RWPE1 (cell line): ENCODE measurements around the gene NSMCE3.

Experiments used
- CTCF ChIA-PET: fragments of 350-600 bp; sonication (Branson Sonifier 250); formaldehyde crosslinking; extraction: SDS; loops from one replicate; lab custom pipeline; 2021; lab: Yijun Ruan, JAX
- POLR2A ChIA-PET: fragments of 400-600 bp; formaldehyde crosslinking; extraction: SDS; loops from one replicate; lab custom pipeline; 2020; ENCODE audit warnings: antibody characterized with exemption; ENCODE audit not compliant: low non-redundant PET; lab: Yijun Ruan, JAX
- DNase-seq: peaks from one replicate; pipeline ENCODE4 v3.0.0; 2012; ENCODE audit warnings: low spot score
- H3K27ac ChIP-seq: fragments of 450-650 bp; 2 replicates; pipeline ENCODE4 v1.5.1; 2017
- TF ChIP-seq, protein P1 (sequence below): fragments of 450-650 bp; conservative IDR thresholded peaks from 2 replicates; pipeline ENCODE4 v1.5.1; 2017; ENCODE audit warnings: low read depth, mild to moderate bottlenecking

NSMCE3 gene

DNA sequence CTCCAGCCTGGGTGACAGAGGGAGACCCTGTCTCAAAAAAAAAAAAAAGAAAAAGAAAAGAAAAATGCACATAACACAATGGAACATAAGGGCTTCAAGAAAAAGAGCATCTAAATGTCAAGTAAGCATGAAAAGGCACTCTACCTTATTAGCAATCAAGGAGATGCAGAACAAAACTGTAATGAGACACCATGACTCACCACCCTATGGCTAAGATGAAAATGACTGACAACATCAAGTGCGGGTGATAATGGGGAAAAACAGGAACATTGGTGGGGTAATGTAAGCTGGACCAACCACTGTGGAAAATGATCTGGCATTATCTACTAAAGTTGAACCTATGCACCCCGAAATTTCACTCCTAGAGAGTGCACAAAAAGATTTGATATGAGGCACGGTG, 19.6 kb upstream of the NSMCE3 start:
- no peak overlapping the region for H3K27ac ChIP-seq
- CTCF ChIA-PET: no interaction called here
- POLR2A ChIA-PET: no interaction called here
- TF ChIP-seq, protein P1, sequence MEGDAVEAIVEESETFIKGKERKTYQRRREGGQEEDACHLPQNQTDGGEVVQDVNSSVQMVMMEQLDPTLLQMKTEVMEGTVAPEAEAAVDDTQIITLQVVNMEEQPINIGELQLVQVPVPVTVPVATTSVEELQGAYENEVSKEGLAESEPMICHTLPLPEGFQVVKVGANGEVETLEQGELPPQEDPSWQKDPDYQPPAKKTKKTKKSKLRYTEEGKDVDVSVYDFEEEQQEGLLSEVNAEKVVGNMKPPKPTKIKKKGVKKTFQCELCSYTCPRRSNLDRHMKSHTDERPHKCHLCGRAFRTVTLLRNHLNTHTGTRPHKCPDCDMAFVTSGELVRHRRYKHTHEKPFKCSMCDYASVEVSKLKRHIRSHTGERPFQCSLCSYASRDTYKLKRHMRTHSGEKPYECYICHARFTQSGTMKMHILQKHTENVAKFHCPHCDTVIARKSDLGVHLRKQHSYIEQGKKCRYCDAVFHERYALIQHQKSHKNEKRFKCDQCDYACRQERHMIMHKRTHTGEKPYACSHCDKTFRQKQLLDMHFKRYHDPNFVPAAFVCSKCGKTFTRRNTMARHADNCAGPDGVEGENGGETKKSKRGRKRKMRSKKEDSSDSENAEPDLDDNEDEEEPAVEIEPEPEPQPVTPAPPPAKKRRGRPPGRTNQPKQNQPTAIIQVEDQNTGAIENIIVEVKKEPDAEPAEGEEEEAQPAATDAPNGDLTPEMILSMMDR: no peak
- no peak for DNase-seq

DNA sequence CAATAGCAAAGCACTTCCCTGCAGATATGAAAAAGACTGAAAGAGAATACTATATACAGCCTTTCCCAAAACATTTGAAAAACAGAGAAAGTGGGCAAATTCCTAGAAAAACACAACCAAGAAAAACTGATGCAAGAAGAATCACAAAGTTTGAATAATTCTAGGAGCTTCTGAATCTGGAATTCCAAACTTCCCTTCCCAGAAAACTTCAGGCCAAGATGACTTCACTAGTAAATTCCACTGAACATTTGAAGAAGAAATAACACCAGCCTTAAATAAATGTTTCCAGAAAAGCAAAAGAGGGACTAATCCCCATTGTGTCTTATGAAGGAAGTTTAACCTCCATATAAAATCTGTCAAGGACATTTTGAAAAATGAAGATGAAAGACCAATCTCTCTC, 15.8 kb upstream of the NSMCE3 start:
- POLR2A ChIA-PET: interaction anchor here (0.6 kb wide), 1 partner anchor 9 kb away, joined by 3 read pairs; no protein-coding TSS in a partner anchor
- DNase-seq: no peak
- TF ChIP-seq, protein P1: no peak
- no peak overlapping the region for H3K27ac ChIP-seq
- CTCF ChIA-PET: interaction anchor here (0.6 kb wide), 1 partner anchor 397 kb away, joined by 7 read pairs; no protein-coding TSS in a partner anchor

DNA sequence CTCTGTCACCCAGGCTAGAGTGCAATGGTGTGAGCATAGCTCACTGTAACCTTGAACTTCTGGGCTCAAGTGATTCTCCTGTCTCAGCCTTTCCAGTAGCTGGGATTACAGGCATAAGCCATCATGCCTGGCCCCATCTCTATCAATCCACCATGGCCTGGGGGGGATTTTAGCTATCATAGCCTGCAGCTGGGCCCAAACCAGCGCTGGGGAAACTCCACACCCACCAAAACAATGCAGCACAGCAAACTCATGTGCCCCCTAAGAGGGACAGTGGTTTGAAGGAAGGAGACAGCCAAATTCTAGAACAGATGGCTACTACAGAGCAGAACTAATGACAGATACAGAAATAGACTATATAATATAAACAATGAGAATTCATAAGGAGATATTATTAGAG, 13.8 kb upstream of the NSMCE3 start:
- no peak overlapping the region for H3K27ac ChIP-seq
- no peak for DNase-seq
- ChIA-PET CTCF (no interaction called here), POLR2A (no interaction called here)
- TF ChIP-seq, protein P1: no peak

GRCh38 chr15:29280514-29280913, 10.9 kb upstream of the NSMCE3 start:
- POLR2A ChIA-PET: no interaction called here
- TF ChIP-seq, protein P1: no peak
- CTCF ChIA-PET: no interaction called here
- no peak overlapping the region for H3K27ac ChIP-seq
- DNase-seq: no peak

DNA sequence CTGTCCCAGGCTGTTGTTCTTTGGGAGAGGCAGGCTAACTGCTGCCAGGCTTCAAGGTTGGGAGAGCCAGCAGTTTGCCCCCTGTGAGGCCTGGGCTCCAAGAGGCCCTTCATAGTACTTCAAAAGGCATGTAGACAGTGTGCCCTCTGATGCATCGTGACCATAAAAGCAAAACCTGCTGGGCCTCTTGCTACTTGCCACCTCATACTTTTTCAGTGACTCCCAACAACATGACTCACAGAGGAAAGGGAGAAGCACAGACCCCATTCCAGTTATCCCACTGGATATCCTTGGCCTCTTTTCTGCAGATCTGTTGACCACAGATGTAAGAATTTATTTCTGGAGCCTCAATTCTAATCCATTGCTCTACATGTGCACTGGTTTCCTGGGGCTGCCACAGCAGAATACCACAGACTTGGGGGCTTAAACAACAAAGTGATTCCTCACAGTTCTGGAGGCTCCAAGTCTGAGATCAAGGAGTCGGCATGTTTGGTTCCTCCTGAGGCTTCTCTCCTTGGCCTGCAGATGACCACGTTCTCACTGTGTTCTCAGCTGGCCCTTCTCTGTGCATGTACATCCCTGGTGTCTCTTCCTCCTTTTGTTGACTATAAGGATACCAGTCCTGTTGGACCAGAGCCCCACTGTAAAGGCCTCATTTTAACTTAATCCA, 8.9 kb upstream of the NSMCE3 start:
- no peak overlapping the region for H3K27ac ChIP-seq
- TF ChIP-seq, protein P1: no peak
- ChIA-PET POLR2A (no interaction called here), CTCF (no interaction called here)
- DNase-seq: peak; percentile 48

DNA sequence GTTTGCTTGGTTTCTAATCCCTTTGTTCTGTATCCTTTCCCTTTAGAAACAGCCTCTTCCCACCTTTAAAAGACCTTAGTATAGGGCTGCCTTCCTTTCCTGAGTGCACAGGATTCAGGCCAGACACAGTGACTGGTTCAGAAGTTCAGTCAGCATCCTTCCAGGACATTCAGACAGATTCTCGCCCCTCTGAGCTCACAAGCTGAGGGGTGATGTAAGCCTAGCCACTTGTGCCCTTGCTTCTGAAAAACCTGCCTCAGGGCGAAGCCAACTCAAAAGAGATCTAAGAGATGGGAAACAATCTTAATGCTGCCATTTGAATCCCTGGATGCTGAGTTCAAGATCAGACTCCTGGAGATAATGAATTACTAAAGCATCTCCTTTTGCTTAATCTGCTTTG, 6.7 kb upstream of the NSMCE3 start:
- no peak overlapping the region for H3K27ac ChIP-seq
- TF ChIP-seq, protein P1: no peak
- ChIA-PET POLR2A (no interaction called here), CTCF (no interaction called here)
- no peak for DNase-seq
